Fibroblast of lung (primary cell): Measurements from ENCODE around the gene DPP10. TPM values are rescaled to one million over a fixed set of nuclear protein-coding genes. Genes with fewer than 3 reads are reported as not detected.

ENCODE experiments used
- DNase-seq, 2 donors: peaks; one replicate each; pipeline versions ENCODE4 v3.0.0 to v3.0.0-alpha.2; 2010; ENCODE audit warnings: low read depth in 2 of 2
- H2AFZ ChIP-seq: 2 replicates; pipeline ENCODE4 v1.5.1; 2012; ENCODE audit warnings: low read length, control low read depth, inconsistent platforms
- H3K27ac ChIP-seq: 2 replicates; pipeline ENCODE4 v1.5.1; 2011; ENCODE audit warnings: low read length, control low read depth; ENCODE audit not compliant: insufficient read depth
- H3K27me3 ChIP-seq: 2 replicates; pipeline ENCODE4 v1.5.1; 2011; ENCODE audit warnings: mild to moderate bottlenecking, low read length; ENCODE audit not compliant: control insufficient read depth, insufficient read depth
- H3K36me3 ChIP-seq: 2 replicates; pipeline ENCODE4 v1.5.1; 2011; ENCODE audit warnings: low read length; ENCODE audit not compliant: control insufficient read depth, insufficient read depth
- H3K4me1 ChIP-seq: 2 replicates; pipeline ENCODE4 v1.5.1; 2011; ENCODE audit warnings: low read length; ENCODE audit not compliant: control insufficient read depth, insufficient read depth; ENCODE audit errors: extremely low read depth
- H3K4me2 ChIP-seq: 2 replicates; pipeline ENCODE4 v1.5.1; 2011; ENCODE audit warnings: low read length, control low read depth; ENCODE audit not compliant: insufficient read depth; ENCODE audit errors: extremely low read depth
- H3K4me3 ChIP-seq, 4 experiments: fragments of 200-600 bp in 1 of 4; sonication (generic) in 1 of 4; replicated peaks in 1 of 4; 2 replicates each; pipeline ENCODE4 v1.5.1; 2011 to 2016; ENCODE audit warnings: low read length in 4 of 4, low read depth in 3 of 4, mild to moderate bottlenecking in 3 of 4, control low read depth in 2 of 4, inconsistent platforms in 1 of 4, mixed read lengths in 1 of 4; ENCODE audit not compliant: insufficient read depth in 1 of 4; ENCODE audit errors: control extremely low read depth in 1 of 4
- H3K79me2 ChIP-seq: 2 replicates; pipeline ENCODE4 v1.5.1; 2012; ENCODE audit warnings: mild to moderate bottlenecking, low read length, inconsistent platforms; ENCODE audit not compliant: control insufficient read depth, insufficient read depth
- H3K9ac ChIP-seq: 2 replicates; pipeline ENCODE4 v1.5.1; 2011; ENCODE audit warnings: mild to moderate bottlenecking, low read length, control low read depth; ENCODE audit not compliant: insufficient read depth
- H3K9me3 ChIP-seq: 2 replicates; pipeline ENCODE4 v1.5.1; 2012; ENCODE audit warnings: low read depth, low read length; ENCODE audit not compliant: control insufficient read depth, insufficient read depth
- H4K20me1 ChIP-seq: 2 replicates; pipeline ENCODE4 v1.5.1; 2011; ENCODE audit warnings: low read length; ENCODE audit not compliant: control insufficient read depth, insufficient read depth; ENCODE audit errors: extremely low read depth
- EZH2 ChIP-seq: IDR thresholded peaks from 2 replicates; pipeline ENCODE4 v1.5.1; 2012; ENCODE audit warnings: low read length, control low read depth, mild to moderate bottlenecking; ENCODE audit errors: missing control alignments
- polyA plus RNA-seq, 2 donors: library from polyadenylated mRNA; depleted of rRNA in 1 of 2; stranded (reverse) in 1 of 2; unstranded in 1 of 2; fragments of >200 nt; gene quantifications; 2 replicates each; pipeline ENCODE4 v1.2.1, GENCODE V29; 2011 to 2012; ENCODE audit warnings: missing spikeins in 1 of 2
- total RNA-seq: library from RNA; depleted of rRNA; stranded (reverse); fragments of >200 nt; gene quantifications from 2 replicates; pipeline ENCODE4 v1.2.1, GENCODE V29; 2014
- TF ChIP-seq, protein P1 (sequence below), 2 donors: IDR thresholded peaks in 1 of 2; conservative IDR thresholded peaks in 1 of 2; 1 replicate in 1 of 2; 2 replicates in 1 of 2; pipeline ENCODE4 v1.5.1; 2011 to 2012; ENCODE audit warnings: low read length in 2 of 2, control low read depth in 1 of 2, inconsistent platforms in 1 of 2, low read depth in 1 of 2, mild to moderate bottlenecking in 1 of 2

Gene DPP10
- total and polyA plus RNA-seq, 2 donors (not counting 1 experiment from before 2014, with no cell fraction given), result not detected

DNA sequence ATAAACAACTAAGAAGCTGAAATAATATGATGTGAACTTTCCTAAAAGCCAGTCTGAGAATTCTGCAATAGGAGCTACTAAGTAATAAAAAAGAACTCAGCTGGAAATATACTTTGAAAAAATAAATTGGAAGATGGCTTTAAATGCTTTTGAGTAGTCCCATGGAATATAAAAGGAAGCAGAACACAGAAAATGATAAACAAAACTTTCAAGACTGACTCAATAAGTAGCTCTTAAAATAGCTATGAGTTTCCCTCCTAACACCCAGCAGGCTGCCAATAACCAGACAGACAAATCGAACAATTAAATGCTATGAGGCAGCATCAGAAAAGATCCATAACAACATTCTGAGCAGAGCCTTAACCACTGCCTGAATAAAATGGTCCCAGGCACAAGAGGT lies 319.9 kb downstream of the DPP10 start:
- Histone ChIP-seq H3K4me3 (no peak overlapping the region), H3K9ac (no peak overlapping the region), H3K27me3 (no peaks in the 10 kb centered on the region), H2AFZ (no peak overlapping the region), H3K27ac (no peak overlapping the region), H4K20me1 (no peaks in the 10 kb centered on the region), H3K79me2 (no peaks in the 10 kb centered on the region), H3K36me3 (no peaks in the 10 kb centered on the region), H3K4me1 (no peaks in the 10 kb centered on the region), H3K4me2 (no peak overlapping the region), H3K9me3 (no peaks in the 10 kb centered on the region)
- TF ChIP-seq, protein P1, sequence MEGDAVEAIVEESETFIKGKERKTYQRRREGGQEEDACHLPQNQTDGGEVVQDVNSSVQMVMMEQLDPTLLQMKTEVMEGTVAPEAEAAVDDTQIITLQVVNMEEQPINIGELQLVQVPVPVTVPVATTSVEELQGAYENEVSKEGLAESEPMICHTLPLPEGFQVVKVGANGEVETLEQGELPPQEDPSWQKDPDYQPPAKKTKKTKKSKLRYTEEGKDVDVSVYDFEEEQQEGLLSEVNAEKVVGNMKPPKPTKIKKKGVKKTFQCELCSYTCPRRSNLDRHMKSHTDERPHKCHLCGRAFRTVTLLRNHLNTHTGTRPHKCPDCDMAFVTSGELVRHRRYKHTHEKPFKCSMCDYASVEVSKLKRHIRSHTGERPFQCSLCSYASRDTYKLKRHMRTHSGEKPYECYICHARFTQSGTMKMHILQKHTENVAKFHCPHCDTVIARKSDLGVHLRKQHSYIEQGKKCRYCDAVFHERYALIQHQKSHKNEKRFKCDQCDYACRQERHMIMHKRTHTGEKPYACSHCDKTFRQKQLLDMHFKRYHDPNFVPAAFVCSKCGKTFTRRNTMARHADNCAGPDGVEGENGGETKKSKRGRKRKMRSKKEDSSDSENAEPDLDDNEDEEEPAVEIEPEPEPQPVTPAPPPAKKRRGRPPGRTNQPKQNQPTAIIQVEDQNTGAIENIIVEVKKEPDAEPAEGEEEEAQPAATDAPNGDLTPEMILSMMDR (conservative IDR thresholded peaks at IDR 0.05 in 1 of 2, IDR thresholded peaks at IDR 0.05 in 1 of 2; ENCODE audit: low read depth in 1 of 2, low read length in 2 of 2), result no peak
- TF ChIP-seq EZH2, result no peak
- DNase-seq, result no peak

DNA sequence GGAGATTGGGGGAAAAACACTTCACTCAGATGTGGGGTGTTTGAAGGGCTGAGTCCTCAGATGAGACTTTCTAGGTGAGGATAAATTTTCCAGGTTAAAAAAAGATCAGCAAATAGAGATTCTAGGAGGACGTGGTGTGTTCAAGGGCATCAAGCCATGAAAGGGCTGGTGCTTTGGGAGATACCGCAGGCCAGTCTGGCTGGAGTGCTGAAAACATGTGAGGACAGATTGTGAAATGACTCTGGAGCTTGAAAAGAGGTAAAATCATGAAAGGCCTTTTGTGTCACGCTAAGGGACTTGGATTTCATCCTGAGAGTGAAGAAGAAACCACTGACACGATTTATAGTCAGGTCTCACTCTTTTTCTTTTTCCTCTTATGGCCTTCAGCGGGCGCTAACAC lies 320.5 kb downstream of the DPP10 start:
- Histone ChIP-seq H3K36me3 (no peaks in the 10 kb centered on the region), H2AFZ (no peak overlapping the region)
- no peak for TF ChIP-seq EZH2
- TF ChIP-seq, protein P1 (conservative IDR thresholded peaks at IDR 0.05 in 1 of 2, IDR thresholded peaks at IDR 0.05 in 1 of 2; ENCODE audit: low read depth in 1 of 2, low read length in 2 of 2), result no peak

DNA sequence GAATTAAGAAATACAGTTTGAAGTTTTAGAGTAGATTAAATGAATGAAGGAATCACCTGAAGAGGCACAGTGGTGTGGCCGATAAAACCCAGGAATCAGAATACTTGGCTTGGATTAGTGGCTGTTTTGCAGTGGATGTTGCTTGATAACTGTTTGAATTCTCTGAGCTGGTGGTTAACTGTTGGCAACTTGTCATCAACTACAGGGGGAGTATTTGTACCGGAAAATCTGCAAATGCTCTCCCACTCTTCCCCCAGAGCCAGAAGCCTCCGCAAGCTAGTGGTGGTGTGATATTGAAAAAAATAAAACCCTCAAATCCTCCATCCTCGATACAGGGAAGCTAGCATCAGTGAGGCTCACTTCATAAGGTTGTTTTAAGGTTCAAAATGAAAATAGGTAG lies 326.7 kb downstream of the DPP10 start:
- no peaks in the 10 kb centered on the region for H3K79me2 ChIP-seq
- no peak overlapping the region for H3K27ac ChIP-seq
- H3K9me3 ChIP-seq, result no peaks in the 10 kb centered on the region
- no peaks in the 10 kb centered on the region for H3K27me3 ChIP-seq
- H3K36me3 ChIP-seq, result no peaks in the 10 kb centered on the region
- no peaks in the 10 kb centered on the region for H4K20me1 ChIP-seq
- no peak overlapping the region for H2AFZ ChIP-seq
- H3K4me1 ChIP-seq, result no peaks in the 10 kb centered on the region
- H3K4me3 ChIP-seq, result no peak overlapping the region
- DNase-seq, result no peak
- no peak overlapping the region for H3K9ac ChIP-seq
- no peak overlapping the region for H3K4me2 ChIP-seq
- TF ChIP-seq, protein P1 (conservative IDR thresholded peaks at IDR 0.05 in 1 of 2, IDR thresholded peaks at IDR 0.05 in 1 of 2; ENCODE audit: low read depth in 1 of 2, low read length in 2 of 2), result no peak
- no peak for TF ChIP-seq EZH2

More for the DNA sequence above, 320.5 kb downstream of the DPP10 start:
- Histone ChIP-seq H3K27me3 (no peaks in the 10 kb centered on the region), H3K4me3 (no peak overlapping the region), H3K9me3 (no peaks in the 10 kb centered on the region), H3K4me1 (no peaks in the 10 kb centered on the region), H3K4me2 (no peak overlapping the region), H3K79me2 (no peaks in the 10 kb centered on the region), H4K20me1 (no peaks in the 10 kb centered on the region), H3K27ac (no peak overlapping the region), H3K9ac (no peak overlapping the region)
- no peak for DNase-seq
